Karpas-422 (cell line): Measurements from ENCODE around the gene SCOC. TPM values are rescaled to one million over a fixed set of nuclear protein-coding genes. Genes with fewer than 3 reads are reported as not detected.

Experiments
- DNase-seq: peaks from one replicate; pipeline ENCODE4 v3.0.0-alpha.2; 2015
- H2AFZ ChIP-seq: fragments of 200-600 bp; sonication (generic); 2 replicates; pipeline ENCODE4 v1.6.1; 2014; ENCODE audit warnings: antibody characterized with exemption, low read length, mixed read lengths
- H3K27ac ChIP-seq: fragments of 200-600 bp; sonication (generic); 2 replicates; pipeline ENCODE4 v1.5.1; 2014; ENCODE audit warnings: mild to moderate bottlenecking, low read length, moderate library complexity
- H3K27me3 ChIP-seq: fragments of 200-600 bp; sonication (generic); 2 replicates; pipeline ENCODE4 v1.6.1; 2014; ENCODE audit warnings: low read length, mixed read lengths
- H3K36me3 ChIP-seq: fragments of 200-600 bp; sonication (generic); 2 replicates; pipeline ENCODE4 v1.6.1; 2014; ENCODE audit warnings: low read length, mixed read lengths; ENCODE audit not compliant: insufficient read depth
- H3K4me1 ChIP-seq: fragments of 200-600 bp; sonication (generic); 2 replicates; pipeline ENCODE4 v1.6.1; 2014; ENCODE audit warnings: mild to moderate bottlenecking, low read length, mixed read lengths
- H3K4me2 ChIP-seq: fragments of 200-600 bp; sonication (generic); 2 replicates; pipeline ENCODE4 v1.6.1; 2014; ENCODE audit warnings: low read length, low read depth, mild to moderate bottlenecking; ENCODE audit not compliant: poor library complexity, severe bottlenecking
- H3K4me3 ChIP-seq: fragments of 200-600 bp; sonication (generic); 2 replicates; pipeline ENCODE4 v1.5.1; 2014; ENCODE audit warnings: mild to moderate bottlenecking, antibody characterized with exemption, low read length, mixed read lengths
- H3K79me2 ChIP-seq: fragments of 200-600 bp; sonication (generic); 2 replicates; pipeline ENCODE4 v1.6.1; 2014; ENCODE audit warnings: mild to moderate bottlenecking, low read length, mixed read lengths
- H3K9ac ChIP-seq: fragments of 200-600 bp; sonication (generic); 2 replicates; pipeline ENCODE4 v1.6.0; 2014; ENCODE audit warnings: low read length
- H3K9me2 ChIP-seq: fragments of 200-600 bp; sonication (generic), shearing (Covaris generic); replicated peaks from 2 replicates; pipeline ENCODE4 v1.6.0; 2014; ENCODE audit warnings: mild to moderate bottlenecking, low read length, moderate library complexity; ENCODE audit not compliant: insufficient read depth
- H3K9me3 ChIP-seq: fragments of 300-700, 200-600 bp; sonication (generic); 2 replicates; pipeline ENCODE4 v1.6.1; 2014; ENCODE audit warnings: low read length, mixed read lengths
- H4K20me1 ChIP-seq: fragments of 200-600 bp; sonication (generic); 2 replicates; pipeline ENCODE4 v1.6.1; 2014; ENCODE audit warnings: mild to moderate bottlenecking, antibody characterized with exemption, low read length, low read depth; ENCODE audit not compliant: insufficient read depth
- total RNA-seq: library from RNA; depleted of rRNA; stranded (reverse); fragments of >200 nt; shearing (Covaris generic); gene quantifications from 2 replicates; pipeline ENCODE4 v1.2.3, GENCODE V29; 2014; ENCODE audit warnings: low replicate concordance

The SCOC gene
- total RNA-seq, 1 experiment from 2014 or later, result 41.8 TPM

DNA sequence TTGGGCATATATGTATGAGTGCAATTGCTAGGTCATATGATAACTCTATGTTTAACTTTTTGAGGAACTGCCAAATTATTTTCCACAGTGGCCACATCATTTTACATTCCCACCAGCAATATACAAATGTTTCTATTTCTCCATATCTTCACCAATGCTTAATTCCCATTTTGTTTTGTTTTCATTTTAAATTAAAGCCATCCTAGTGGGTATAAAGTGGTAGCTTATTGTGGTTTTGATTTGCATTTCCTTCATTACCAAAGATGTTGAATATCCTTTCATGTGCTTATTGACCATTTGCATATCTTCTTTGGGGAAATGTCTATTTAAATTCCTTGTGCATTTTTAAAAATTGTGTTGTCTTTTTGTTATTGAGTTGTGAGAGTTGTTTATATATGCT is 36.7 kb upstream of the SCOC start:
- H3K9me3 ChIP-seq, result no peaks in the 10 kb centered on the region
- no peak for DNase-seq
- no peak overlapping the region for H2AFZ ChIP-seq
- H3K36me3 ChIP-seq, result no peaks in the 10 kb centered on the region
- H3K4me2 ChIP-seq, result no peak overlapping the region
- H3K9ac ChIP-seq, result no peak overlapping the region
- H3K4me3 ChIP-seq, result no peak overlapping the region
- H3K79me2 ChIP-seq, result no peaks in the 10 kb centered on the region
- H3K9me2 ChIP-seq, result no peaks in the 10 kb centered on the region
- no peaks in the 10 kb centered on the region for H3K27me3 ChIP-seq
- no peaks in the 10 kb centered on the region for H3K4me1 ChIP-seq
- H3K27ac ChIP-seq, result no peak overlapping the region
- no peaks in the 10 kb centered on the region for H4K20me1 ChIP-seq

DNA sequence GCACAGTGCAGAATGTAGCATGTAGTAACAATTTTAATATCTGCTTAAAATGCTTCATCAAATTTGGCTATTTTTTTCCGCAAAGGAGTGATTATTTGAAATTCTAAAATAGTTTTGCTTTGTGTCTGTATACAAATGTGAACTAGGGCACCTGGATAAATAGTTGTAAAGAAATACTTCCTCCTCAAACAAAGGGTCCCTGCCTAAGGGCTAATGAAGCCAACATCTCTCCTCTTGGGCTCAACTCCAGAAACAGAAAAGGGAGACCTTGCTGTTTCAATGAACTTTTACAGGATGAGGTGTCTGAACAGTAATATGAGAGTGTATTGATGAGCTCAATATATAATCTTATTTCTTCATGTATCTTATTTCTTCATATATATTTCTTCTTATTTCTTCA is 30.8 kb upstream of the SCOC start:
- Histone ChIP-seq H3K79me2 (no peaks in the 10 kb centered on the region), H3K9ac (no peak overlapping the region), H2AFZ (no peak overlapping the region), H3K4me2 (no peak overlapping the region), H3K27me3 (no peaks in the 10 kb centered on the region), H3K27ac (no peak overlapping the region), H3K4me3 (no peak overlapping the region), H3K9me3 (no peaks in the 10 kb centered on the region), H3K9me2 (no peaks in the 10 kb centered on the region), H4K20me1 (no peaks in the 10 kb centered on the region), H3K4me1 (no peaks in the 10 kb centered on the region; the same call in 1 of the 2 replicates), H3K36me3 (no peaks in the 10 kb centered on the region)
- no peak for DNase-seq

DNA sequence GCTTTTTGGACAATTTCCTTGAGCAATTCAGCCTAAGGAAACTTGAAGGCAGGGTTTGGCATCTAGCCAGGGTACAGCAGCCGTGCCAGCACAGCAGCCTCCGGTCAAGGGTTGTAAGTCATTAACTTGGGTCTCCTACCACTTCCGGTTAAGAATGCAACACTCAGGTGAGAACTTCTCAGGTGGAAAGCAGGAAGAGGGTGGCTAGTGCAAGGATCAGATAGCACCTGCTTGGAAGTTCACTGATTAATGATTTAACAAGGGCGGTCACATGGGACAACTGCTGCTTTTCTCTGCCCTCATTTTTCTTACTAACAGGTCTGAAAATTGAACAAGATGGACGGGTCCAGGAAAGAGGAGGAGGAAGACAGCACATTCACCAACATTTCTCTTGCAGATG is 30.1 kb upstream of the SCOC start:
- Histone ChIP-seq H3K4me2 (no peak overlapping the region), H3K4me3 (no peak overlapping the region), H2AFZ (0 out of 2 replicates have a peak overlapping the region, but pooled peaks have one; percentile 46), H3K4me1 (no peaks in the 10 kb centered on the region; the same call in 1 of the 2 replicates), H3K79me2 (no peaks in the 10 kb centered on the region), H3K27ac (no peak overlapping the region), H4K20me1 (no peaks in the 10 kb centered on the region), H3K27me3 (no peaks in the 10 kb centered on the region), H3K9me3 (no peaks in the 10 kb centered on the region), H3K36me3 (no peaks in the 10 kb centered on the region), H3K9me2 (no peaks in the 10 kb centered on the region), H3K9ac (no peak overlapping the region)
- no peak for DNase-seq

DNA sequence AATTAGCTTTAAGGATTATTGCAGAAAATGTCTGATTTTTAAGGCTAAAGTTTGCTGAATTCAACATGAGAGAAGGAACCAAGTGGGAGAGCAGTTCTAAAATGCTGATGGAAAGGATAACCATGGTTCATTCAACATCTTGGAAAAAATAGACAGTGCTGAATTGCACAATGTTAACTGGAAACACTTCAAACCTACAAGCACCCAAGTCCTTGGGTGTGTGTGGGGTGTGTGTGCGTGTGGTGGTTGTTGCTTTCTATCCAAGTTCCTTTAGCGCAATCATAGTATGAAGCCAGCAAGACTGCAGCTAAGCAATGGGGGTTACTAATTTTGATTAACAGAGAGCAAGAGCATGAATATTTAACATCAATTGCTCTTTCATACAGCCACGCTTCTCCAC is 29.3 kb upstream of the SCOC start:
- Histone ChIP-seq H3K4me1 (peaks cover 7% of the 10 kb centered on the region), H3K9me3 (no peaks in the 10 kb centered on the region), H4K20me1 (no peaks in the 10 kb centered on the region), H3K79me2 (no peaks in the 10 kb centered on the region), H3K36me3 (no peaks in the 10 kb centered on the region), H3K9me2 (no peaks in the 10 kb centered on the region), H2AFZ (no peak overlapping the region), H3K27me3 (no peaks in the 10 kb centered on the region), H3K27ac (no peak overlapping the region), H3K9ac (no peak overlapping the region), H3K4me3 (no peak overlapping the region), H3K4me2 (no peak overlapping the region)
- no peak for DNase-seq

DNA sequence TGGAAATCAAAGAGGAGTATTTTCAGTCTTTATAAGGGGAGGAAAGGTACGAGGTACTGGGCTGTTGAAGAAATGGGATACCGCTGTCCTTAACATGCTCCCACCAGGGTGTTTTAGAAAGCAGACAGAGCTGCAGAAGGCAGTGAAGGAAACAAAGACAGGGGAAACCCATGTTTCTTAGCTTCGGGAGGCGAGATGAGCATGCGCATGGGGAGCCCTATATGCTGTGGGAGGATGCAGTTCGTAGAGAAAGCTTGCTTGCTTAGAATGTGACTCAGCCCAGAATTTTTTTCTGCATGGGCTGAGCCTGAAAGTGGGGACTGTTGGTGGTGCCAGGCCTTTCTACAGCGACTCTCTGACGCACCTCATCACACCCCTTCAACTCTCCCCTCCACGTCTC is 28.8 kb upstream of the SCOC start:
- H3K27me3 ChIP-seq, result no peaks in the 10 kb centered on the region
- no peak overlapping the region for H3K27ac ChIP-seq
- no peaks in the 10 kb centered on the region for H3K36me3 ChIP-seq
- no peak overlapping the region for H3K4me3 ChIP-seq
- peaks cover 10% of the 10 kb centered on the region for H3K4me1 ChIP-seq
- no peak overlapping the region for H3K4me2 ChIP-seq
- no peaks in the 10 kb centered on the region for H3K9me2 ChIP-seq
- no peak overlapping the region for H2AFZ ChIP-seq
- no peak for DNase-seq
- no peak overlapping the region for H3K9ac ChIP-seq
- H3K9me3 ChIP-seq, result no peaks in the 10 kb centered on the region
- H4K20me1 ChIP-seq, result no peaks in the 10 kb centered on the region
- H3K79me2 ChIP-seq, result no peaks in the 10 kb centered on the region

DNA sequence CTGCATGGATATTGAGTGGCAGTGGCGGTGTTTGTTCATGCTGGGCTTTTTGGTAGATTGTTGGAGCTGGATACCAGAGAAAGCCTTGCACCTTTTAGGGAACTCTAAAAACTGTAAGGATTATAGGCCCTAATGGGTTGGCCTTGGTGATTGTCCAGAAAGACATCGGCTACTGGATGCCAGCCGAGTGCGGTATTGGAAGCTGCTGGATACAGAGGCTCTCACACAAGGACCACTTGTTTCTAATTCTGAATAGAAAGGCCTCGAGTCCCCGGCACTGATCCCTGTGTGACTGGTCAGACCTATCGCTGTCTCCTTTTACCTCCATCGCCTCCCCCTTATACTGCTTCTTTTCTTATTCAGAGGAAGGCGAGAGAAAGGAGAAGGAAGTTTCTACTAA is 27.3 kb upstream of the SCOC start:
- H3K36me3 ChIP-seq, result no peaks in the 10 kb centered on the region
- no peaks in the 10 kb centered on the region for H3K79me2 ChIP-seq
- no peak overlapping the region for H2AFZ ChIP-seq
- no peaks in the 10 kb centered on the region for H3K27me3 ChIP-seq
- H3K27ac ChIP-seq, result no peak overlapping the region
- DNase-seq, result no peak
- H4K20me1 ChIP-seq, result no peaks in the 10 kb centered on the region
- H3K9me3 ChIP-seq, result no peaks in the 10 kb centered on the region
- H3K4me2 ChIP-seq, result no peak overlapping the region
- H3K9me2 ChIP-seq, result no peaks in the 10 kb centered on the region
- no peak overlapping the region for H3K9ac ChIP-seq
- peaks cover 10% of the 10 kb centered on the region for H3K4me1 ChIP-seq
- H3K4me3 ChIP-seq, result no peak overlapping the region

DNA sequence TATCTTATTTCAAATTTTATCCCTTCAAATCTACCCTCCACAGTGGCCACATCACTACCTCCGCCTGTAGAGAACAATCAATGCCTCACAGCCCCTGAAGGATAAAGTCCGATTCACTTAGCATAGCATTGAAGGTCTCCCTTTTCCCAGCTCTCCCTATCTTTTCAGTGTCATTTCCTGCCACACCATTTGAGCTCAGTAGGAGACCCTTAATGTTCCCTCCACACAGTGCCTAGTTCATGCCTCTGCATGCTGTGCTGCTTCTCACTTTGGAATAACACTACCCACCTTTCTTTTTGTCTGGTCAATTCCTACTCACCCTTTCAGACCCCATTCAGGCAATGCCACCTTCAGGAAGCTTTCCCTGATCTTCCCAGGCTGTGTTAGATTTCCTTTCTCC is 23.6 kb upstream of the SCOC start:
- Histone ChIP-seq H3K79me2 (no peaks in the 10 kb centered on the region), H3K9me3 (no peaks in the 10 kb centered on the region), H4K20me1 (no peaks in the 10 kb centered on the region)

DNA sequence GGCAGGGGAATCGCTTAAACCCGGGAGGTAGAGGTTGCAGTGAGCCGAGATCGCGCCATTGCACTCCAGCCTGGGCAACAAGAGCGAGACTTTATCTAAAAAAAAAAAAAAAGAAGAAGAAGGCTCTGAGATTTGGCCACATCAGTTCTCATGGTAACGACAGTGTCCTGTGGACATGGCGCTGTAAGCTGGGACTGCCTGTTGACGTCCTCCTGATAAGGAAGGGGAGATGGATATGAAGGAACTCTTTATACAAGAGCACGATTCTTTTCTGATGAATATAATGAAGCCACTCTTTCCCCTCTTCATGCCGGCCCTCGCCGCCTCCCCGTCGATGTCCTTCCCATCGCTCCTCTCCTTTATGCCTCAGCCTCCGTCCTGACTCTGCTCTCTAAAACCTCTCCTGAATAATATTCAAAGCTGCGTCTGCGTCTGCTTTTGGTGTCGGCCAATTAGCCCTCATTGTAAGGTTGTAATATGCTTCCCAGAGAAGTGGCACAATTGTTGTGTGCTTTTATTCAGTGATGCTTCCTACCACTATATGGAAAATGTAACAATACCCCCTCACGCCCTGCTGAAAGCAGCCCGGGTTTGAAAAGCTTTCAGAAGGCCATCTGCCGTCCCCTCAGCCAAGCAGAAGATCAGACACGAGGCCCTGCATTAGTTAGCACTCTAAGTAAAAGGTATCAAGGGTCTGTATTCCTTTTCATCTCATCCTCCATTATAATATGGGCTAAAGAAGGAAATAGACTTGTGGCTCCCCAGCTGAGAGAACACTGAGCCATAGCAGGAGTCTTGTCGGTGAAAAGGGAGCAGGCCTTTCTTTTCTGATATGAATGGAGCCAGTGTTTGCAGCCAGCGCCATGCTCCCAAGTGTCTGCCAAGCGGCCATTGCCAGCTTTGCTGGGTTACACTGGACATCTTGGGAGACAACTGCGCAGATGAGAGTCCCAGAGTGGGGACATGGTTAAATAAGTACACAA is 22.1 kb upstream of the SCOC start:
- no peak overlapping the region for H2AFZ ChIP-seq
- H3K27me3 ChIP-seq, result no peaks in the 10 kb centered on the region
- no peak overlapping the region for H3K9ac ChIP-seq
- no peaks in the 10 kb centered on the region for H3K9me2 ChIP-seq
- DNase-seq, result no peak
- no peaks in the 10 kb centered on the region for H3K79me2 ChIP-seq
- H3K4me2 ChIP-seq, result no peak overlapping the region
- H3K36me3 ChIP-seq, result no peaks in the 10 kb centered on the region
- no peak overlapping the region for H3K4me3 ChIP-seq
- H3K9me3 ChIP-seq, result no peaks in the 10 kb centered on the region
- peaks cover 10% of the 10 kb centered on the region for H3K4me1 ChIP-seq
- no peaks in the 10 kb centered on the region for H4K20me1 ChIP-seq
- H3K27ac ChIP-seq, result no peak overlapping the region

More for the DNA sequence above, 23.6 kb upstream of the SCOC start:
- no peak overlapping the region for H2AFZ ChIP-seq
- no peak for DNase-seq
- no peak overlapping the region for H3K4me2 ChIP-seq
- no peaks in the 10 kb centered on the region for H3K36me3 ChIP-seq
- peaks cover 10% of the 10 kb centered on the region for H3K4me1 ChIP-seq
- no peaks in the 10 kb centered on the region for H3K9me2 ChIP-seq
- H3K27ac ChIP-seq, result no peak overlapping the region
- H3K27me3 ChIP-seq, result no peaks in the 10 kb centered on the region
- H3K4me3 ChIP-seq, result no peak overlapping the region
- H3K9ac ChIP-seq, result no peak overlapping the region
